Suprapubic skin (tissue), 3 donors: Measurements from ENCODE around the gene ZNF148.

Experiments used
- CTCF ChIP-seq, 2 donors: fragments of 200-600 bp in 1 of 2; fragments of 450-650 bp in 1 of 2; sonication (generic) in 1 of 2; IDR thresholded peaks; one replicate each; pipeline ENCODE4 v1.5.1; 2016 to 2019; ENCODE audit warnings: antibody characterized with exemption in 2 of 2, mild to moderate bottlenecking in 1 of 2, moderate library complexity in 1 of 2
- EP300 ChIP-seq: sonication (generic); formaldehyde crosslinking; IDR thresholded peaks from one replicate; pipeline ENCODE4 v1.6.1; 2017; ENCODE audit warnings: antibody characterized with exemption

DNA sequence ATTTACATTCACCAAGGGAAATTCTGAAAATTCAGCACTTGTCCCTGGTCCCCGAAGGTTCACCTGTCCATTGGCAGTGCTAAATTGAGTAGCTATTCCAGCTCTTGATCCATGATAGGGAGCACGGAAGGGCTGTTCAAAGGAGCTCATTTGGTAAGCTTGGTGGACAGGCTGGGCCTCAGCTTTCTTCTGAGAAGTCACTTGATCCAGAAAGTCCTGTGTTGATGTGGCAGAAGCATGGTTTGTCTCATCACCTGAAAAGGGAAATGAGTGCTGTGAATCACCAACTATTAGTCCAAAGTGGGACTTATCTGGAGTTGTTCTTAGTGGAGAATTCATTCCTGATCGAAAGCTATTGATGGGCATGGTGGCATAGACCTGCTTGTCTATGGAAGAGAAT, 142.7 kb downstream of the ZNF148 start:
- no peak for TF ChIP-seq CTCF (IDR thresholded peaks at IDR 0.05)
- no peak for TF ChIP-seq EP300
